Ascending aorta (tissue), 2 donors: ENCODE measurements around the gene FAM47C. TPM values are rescaled to one million over a fixed set of nuclear protein-coding genes. Genes with fewer than 3 reads are reported as not detected.
A peak's percentile ranks its signal among the peaks of the same experiment; 100 is the strongest.
"Not testable (repeated sequence)": the region's sequence is repeated elsewhere in the genome, so short reads cannot be mapped to it uniquely, and the experiment has no call there.

Source experiments
- DNase-seq, 2 donors: peaks; one replicate each; pipeline ENCODE4 v3.0.0-alpha.2; 2019; ENCODE audit warnings: low spot score in 2 of 2
- H3K27ac ChIP-seq, 2 donors: fragments of 200-600 bp; sonication (generic); one replicate each; pipeline ENCODE4 v1.5.1; 2016 to 2017; ENCODE audit warnings: mild to moderate bottlenecking in 1 of 2
- H3K27me3 ChIP-seq: fragments of 200-600 bp; sonication (generic); one replicate; pipeline ENCODE4 v1.5.1; 2017
- H3K36me3 ChIP-seq, 2 donors: fragments of 200-600 bp; sonication (generic); one replicate each; pipeline ENCODE4 v1.5.1; 2016
- H3K4me1 ChIP-seq, 2 donors: fragments of 200-600 bp; sonication (generic); one replicate each; pipeline ENCODE4 v1.5.1; 2016 to 2017; ENCODE audit warnings: mild to moderate bottlenecking in 1 of 2
- H3K4me3 ChIP-seq, 2 donors: fragments of 200-600 bp; sonication (generic); one replicate each; pipeline ENCODE4 v1.5.1; 2016 to 2017; ENCODE audit warnings: mild to moderate bottlenecking in 1 of 2
- H3K9me3 ChIP-seq, 2 donors: fragments of 200-600 bp; sonication (generic); one replicate each; pipeline ENCODE4 v1.5.1; 2016
- CTCF ChIP-seq, 3 experiments: fragments of 200-600 bp in 2 of 3; fragments of 450-650 bp in 1 of 3; sonication (generic) in 2 of 3; IDR thresholded peaks; one replicate each; pipeline ENCODE4 v1.5.1; 2016 to 2019; ENCODE audit warnings: antibody characterized with exemption in 3 of 3, mild to moderate bottlenecking in 1 of 3, moderate library complexity in 1 of 3
- intact Hi-C: fragments of 100-400 bp; cut with DNase I; formaldehyde crosslinking; loops from one replicate; pipeline ENCODE4 v1.15.1; 2023
- total RNA-seq: library from RNA; depleted of rRNA; stranded (reverse); fragments of >200 nt; gene quantifications from one replicate; pipeline ENCODE4 v1.1.0, GENCODE V29; 2016

Gene FAM47C
- total RNA-seq, 1 donor from 2014 or later: not detected

DNA sequence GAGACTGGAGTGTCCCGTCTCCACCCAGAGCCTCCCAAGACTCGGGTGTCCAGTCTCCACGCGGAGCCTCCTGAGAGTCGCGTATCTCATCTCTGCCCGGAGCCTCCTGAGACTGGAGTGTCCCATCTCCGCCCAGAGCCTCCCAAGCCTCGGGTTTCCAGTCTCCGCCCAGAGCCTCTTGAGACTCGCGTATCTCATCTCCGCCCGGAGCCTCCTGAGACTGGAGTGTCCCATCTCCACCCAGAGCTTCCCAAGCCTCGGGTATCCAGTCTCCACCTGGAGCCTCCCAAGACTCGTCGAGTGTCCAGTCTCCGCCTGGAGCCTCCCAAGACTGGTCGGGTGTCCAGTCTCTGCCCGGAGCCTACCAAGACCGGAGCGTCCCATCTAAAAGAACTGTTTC is 2.3 kb downstream of the FAM47C start:
- no peak for DNase-seq

GRCh38 chrX:37034260-37034659 is 26.1 kb downstream of the FAM47C start:
- H3K36me3 ChIP-seq, H3K4me1 ChIP-seq, intact Hi-C loops, H3K27me3 ChIP-seq, H3K9me3 ChIP-seq, H3K4me3 ChIP-seq: not testable (repeated sequence)
- H3K27ac ChIP-seq: peak overlapping the region; percentile 63 to 70
- peak in 1 of 2 donors; percentile 75 for DNase-seq

More for the DNA sequence above, 2.3 kb downstream of the FAM47C start:
- no peak overlapping the region for H3K4me3 ChIP-seq
- H3K36me3 ChIP-seq: no peaks in the 10 kb centered on the region
- no peak for TF ChIP-seq CTCF (IDR thresholded peaks at IDR 0.05)
- intact Hi-C loops: no loop called here
- no peaks in the 10 kb centered on the region for H3K4me1 ChIP-seq
- no peaks in the 10 kb centered on the region for H3K9me3 ChIP-seq
- H3K27me3 ChIP-seq: no peaks in the 10 kb centered on the region
- H3K27ac ChIP-seq: no peak overlapping the region

GRCh38 chrX:37036674-37037220 is 28.6 kb downstream of the FAM47C start:
- DNase-seq, H3K27ac ChIP-seq, H3K9me3 ChIP-seq, H3K36me3 ChIP-seq, H3K4me1 ChIP-seq, H3K27me3 ChIP-seq, H3K4me3 ChIP-seq, intact Hi-C loops: not testable (repeated sequence)

DNA sequence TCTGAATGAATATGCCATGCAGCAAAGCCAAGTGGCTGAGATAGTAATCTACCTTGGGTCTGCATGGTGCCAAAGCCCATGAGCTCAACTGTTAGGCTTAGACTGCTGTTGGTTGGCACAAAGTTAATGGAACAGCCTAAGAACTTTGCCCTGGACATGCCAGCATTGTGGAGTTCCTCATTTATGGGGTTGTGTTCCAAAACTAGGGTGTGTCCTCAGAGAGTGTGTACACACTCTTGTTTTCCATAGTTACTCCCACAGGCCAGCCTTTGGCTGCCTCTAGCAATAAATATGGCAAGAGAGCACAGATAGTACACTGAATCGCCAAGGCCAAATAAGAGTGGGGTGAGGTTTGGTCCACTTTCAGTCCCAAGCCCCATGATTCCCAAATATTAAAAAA is 30.6 kb downstream of the FAM47C start:
- H3K27ac ChIP-seq, H3K27me3 ChIP-seq, DNase-seq, H3K36me3 ChIP-seq, H3K4me1 ChIP-seq, H3K9me3 ChIP-seq, H3K4me3 ChIP-seq, intact Hi-C loops: not testable (repeated sequence)

DNA sequence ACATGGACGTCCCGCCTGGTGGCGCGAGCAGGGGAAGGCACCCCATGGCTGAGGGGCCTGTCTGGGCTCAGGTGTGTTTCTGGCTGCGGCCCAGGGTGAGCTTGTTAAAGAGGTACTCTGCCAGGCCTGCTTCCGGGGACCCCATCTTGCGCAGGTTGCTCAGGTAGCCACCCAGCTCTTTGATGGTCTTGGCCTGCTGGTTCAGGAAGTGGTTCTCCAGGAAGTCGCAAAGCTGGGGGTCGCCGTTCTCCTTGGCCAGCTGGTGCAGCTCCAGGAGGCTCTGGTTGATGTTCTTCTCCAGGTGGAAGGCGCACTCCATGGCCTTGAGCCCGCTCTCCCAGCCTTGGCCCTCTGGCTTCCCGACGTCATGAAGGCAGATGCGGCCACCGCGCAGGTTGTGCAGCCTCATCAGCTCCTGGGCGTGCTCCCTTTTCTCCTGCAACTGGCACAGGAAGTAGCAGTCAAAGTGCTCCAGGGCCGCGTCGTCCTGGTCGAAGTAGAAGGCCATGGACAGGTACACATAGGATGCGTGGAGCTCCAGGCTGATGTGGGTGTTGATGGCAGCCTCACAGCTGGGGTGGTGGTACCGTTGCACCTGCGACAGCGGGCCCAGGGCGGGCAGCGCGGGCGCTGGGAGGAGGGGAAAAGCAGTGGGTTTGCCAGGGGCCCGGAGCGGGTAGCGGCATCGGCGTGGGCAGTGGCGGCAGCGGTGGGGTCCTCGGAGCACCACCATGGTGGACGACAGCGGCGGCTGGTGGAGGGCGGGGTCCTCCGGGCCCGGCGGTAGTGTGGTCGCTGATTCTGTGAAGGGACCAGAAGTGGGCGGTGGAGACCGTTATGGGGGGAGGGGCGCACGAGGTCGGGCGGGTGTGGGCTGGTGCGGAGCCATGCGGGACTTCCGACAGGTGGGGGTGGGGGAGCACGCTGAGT is 35.1 kb downstream of the FAM47C start:
- H3K27me3 ChIP-seq, H3K27ac ChIP-seq, H3K9me3 ChIP-seq, H3K4me3 ChIP-seq, H3K4me1 ChIP-seq, H3K36me3 ChIP-seq, DNase-seq, intact Hi-C loops: not testable (repeated sequence)

DNA sequence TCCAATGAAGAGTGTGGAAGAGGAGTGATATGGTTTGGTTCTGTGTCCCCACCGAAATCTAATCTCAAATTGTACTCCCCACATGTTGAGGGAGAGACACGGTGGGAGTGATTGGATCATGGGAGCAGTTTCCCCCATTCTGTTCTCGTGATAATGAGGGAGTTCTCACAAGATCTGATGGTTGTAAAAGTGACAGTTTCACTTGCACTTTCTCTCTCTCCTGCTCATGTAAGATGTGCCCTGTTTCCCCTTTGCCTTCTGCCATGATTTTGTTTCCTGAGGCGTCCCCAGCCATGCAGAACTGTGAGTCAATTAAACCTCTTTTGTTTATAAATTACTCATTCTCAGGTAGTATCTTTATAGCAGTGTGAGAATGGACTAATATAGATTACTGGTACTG is 39.6 kb downstream of the FAM47C start:
- no peaks in the 10 kb centered on the region for H3K4me1 ChIP-seq
- no peaks in the 10 kb centered on the region for H3K27me3 ChIP-seq
- H3K36me3 ChIP-seq: no peaks in the 10 kb centered on the region
- H3K4me3 ChIP-seq: no peak overlapping the region
- intact Hi-C loops: no loop called here
- no peak overlapping the region for H3K27ac ChIP-seq
- no peak for DNase-seq
- TF ChIP-seq CTCF (IDR thresholded peaks at IDR 0.05): no peak
- no peaks in the 10 kb centered on the region for H3K9me3 ChIP-seq

DNA sequence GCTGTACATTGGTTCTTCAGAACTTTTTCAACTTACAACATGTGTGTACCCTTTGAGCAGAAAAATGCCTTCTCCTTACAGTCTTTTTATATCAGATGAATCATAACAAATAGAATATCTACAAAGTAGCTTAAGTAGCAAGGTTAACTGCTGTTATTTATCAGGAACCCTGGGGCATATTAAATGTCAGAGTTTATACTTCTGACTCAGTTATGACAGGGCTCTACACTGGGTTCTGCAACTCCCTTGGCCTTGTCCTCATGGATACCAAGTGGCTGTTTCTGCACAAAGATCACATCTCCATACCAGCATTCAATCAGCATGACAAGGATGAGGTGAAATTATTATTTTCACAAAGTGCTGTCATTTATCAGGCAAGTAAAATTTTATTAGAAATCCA is 49.4 kb downstream of the FAM47C start:
- H3K27me3 ChIP-seq, H3K4me1 ChIP-seq, DNase-seq, H3K36me3 ChIP-seq, H3K27ac ChIP-seq, H3K4me3 ChIP-seq, intact Hi-C loops, H3K9me3 ChIP-seq: not testable (repeated sequence)

DNA sequence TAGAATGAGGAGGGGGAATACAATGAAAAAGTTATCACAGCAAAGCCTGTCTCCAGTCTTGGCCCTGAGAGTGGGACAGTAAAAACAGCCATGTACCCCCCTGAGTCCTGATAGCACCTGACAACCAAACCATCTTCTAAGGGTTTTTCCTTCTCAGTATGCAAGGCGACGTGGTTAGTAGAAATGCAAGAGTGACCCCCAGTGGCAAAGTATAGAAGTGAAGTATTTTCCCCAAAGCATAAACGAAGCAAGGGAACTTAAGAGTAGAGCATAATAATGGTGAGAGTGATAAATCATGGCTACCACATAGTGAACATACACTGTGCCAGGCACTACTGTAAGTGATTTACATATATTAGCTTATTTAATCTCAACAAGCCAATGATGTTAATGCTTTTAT is 52.8 kb downstream of the FAM47C start:
- Histone ChIP-seq H3K27ac (no peak overlapping the region), H3K4me3 (no peak overlapping the region), H3K9me3 (no peaks in the 10 kb centered on the region), H3K27me3 (no peaks in the 10 kb centered on the region), H3K36me3 (no peaks in the 10 kb centered on the region), H3K4me1 (no peaks in the 10 kb centered on the region)
- peak; percentile 22 to 68 (median 48) for TF ChIP-seq CTCF (IDR thresholded peaks at IDR 0.05)
- intact Hi-C loops: no loop called here
- DNase-seq: no peak
